ENCODE measurements around the gene ZNF638.

DNA sequence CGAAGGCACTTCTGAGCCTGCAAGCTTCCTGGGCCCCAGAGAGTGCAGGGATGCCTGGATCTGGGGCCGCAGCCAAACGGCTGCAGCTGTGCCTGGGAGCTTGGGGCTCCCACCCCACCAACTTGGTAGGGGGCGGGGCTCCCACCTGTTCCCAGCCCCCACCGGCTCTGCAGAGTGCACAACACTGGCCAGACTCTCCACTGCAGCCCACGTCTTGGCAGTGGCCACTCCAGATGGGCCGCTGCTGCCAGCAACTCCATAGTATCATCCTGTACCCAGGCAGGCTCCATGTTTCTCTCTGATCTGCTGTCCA is 131.7 kb downstream of the ZNF638 start:
- TF ChIP-seq CTCF (IDR thresholded peaks at IDR 0.05) (no peak), POLR2A (IDR thresholded peaks at IDR 0.05) (no peak)
